GM23338 (cell line): ENCODE results near the gene DNAJC27.

ENCODE experiments used
- CREB1 ChIP-seq: fragments of 250-450 bp; sonication (Bioruptor Pico); IDR thresholded peaks from 2 replicates; pipeline ENCODE4 v1.5.0; 2020; ENCODE audit warnings: low read depth, mild to moderate bottlenecking, moderate library complexity
- CTCF ChIP-seq, 2 experiments: fragments of 200-600 bp in 1 of 2; sonication (generic) in 1 of 2; conservative IDR thresholded peaks; 2 replicates each; pipeline versions ENCODE4 v1.5.1 to v1.6.1; 2016 to 2017; ENCODE audit warnings: antibody characterized with exemption in 2 of 2, low read depth in 2 of 2, mild to moderate bottlenecking in 2 of 2, moderate library complexity in 1 of 2
- ETS1 ChIP-seq: IDR thresholded peaks from 2 replicates; pipeline ENCODE4 v1.6.1; 2016; ENCODE audit warnings: antibody characterized with exemption
- EZH2 ChIP-seq: fragments of 200-600 bp; sonication (generic); IDR thresholded peaks from one replicate; pipeline ENCODE4 v1.8.0; 2017; ENCODE audit warnings: antibody characterized with exemption, mild to moderate bottlenecking, low read depth; ENCODE audit not compliant: unreplicated experiment
- EZH2phosphoT487 ChIP-seq: fragments of 200-600 bp; sonication (generic); IDR thresholded peaks from one replicate; pipeline ENCODE4 v1.8.1; 2018; ENCODE audit warnings: antibody characterized with exemption; ENCODE audit not compliant: unreplicated experiment
- JUNB ChIP-seq: IDR thresholded peaks from one replicate; pipeline ENCODE4 v1.6.1; 2016; ENCODE audit warnings: antibody characterized with exemption; ENCODE audit not compliant: unreplicated experiment
- NANOG ChIP-seq: IDR thresholded peaks from 2 replicates; pipeline ENCODE4 v1.6.1; 2016; ENCODE audit warnings: antibody characterized with exemption, borderline replicate concordance
- POLR2AphosphoS5 ChIP-seq: IDR thresholded peaks from 2 replicates; pipeline ENCODE4 v1.6.1; 2016; ENCODE audit warnings: antibody characterized with exemption, low read depth
- REST ChIP-seq: IDR thresholded peaks from one replicate; pipeline ENCODE4 v1.6.1; 2018; ENCODE audit warnings: antibody characterized with exemption; ENCODE audit not compliant: unreplicated experiment
- ZNF114 ChIP-seq: fragments of 250-450 bp; sonication (Bioruptor Pico); IDR thresholded peaks from 2 replicates; pipeline ENCODE4 v1.5.0; 2020; ENCODE audit warnings: mild to moderate bottlenecking, moderate library complexity

GRCh38 chr2:24893934-24894333, 77.8 kb downstream of the DNAJC27 start:
- TF ChIP-seq CTCF (conservative IDR thresholded peaks at IDR 0.05; ENCODE audit: low read depth in 2 of 2), result no peak
- no peak for TF ChIP-seq EZH2phosphoT487
- TF ChIP-seq REST, result no peak
- no peak for TF ChIP-seq EZH2
- no peak for TF ChIP-seq JUNB
- no peak for TF ChIP-seq POLR2AphosphoS5
- no peak for TF ChIP-seq CREB1 (CRISPR knock-in tag)
- TF ChIP-seq ETS1, result no peak
- TF ChIP-seq ZNF114 (CRISPR knock-in tag), result no peak
- TF ChIP-seq NANOG, result no peak
